ENCODE data around the gene DPM1. TPM values are rescaled to one million over a fixed set of nuclear protein-coding genes. Genes with fewer than 3 reads are reported as not detected.

DPM1 gene
- total and polyA plus RNA-seq, 2 donors, result 69.5 to 80.9 TPM

DNA sequence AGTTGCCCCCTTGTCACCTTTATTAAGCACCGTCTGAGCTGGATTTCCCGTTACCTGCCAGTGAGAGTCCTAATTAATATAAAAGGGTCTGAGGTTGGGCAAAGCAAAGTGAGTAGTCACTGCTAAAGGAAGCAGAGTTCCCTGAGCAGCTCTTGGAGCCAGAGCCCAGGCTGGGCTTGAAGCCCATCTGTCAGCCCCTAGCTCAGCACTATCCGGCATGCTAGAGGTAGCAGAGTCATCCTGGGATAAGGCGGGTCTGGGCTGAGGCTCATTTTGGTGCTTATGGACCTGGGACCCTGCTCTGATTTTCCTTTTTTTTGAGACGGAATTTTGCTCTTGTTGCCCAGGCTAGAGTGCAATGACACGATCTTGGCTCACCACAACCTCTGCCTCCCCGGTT is 73.3 kb downstream of the DPM1 start:
- no peak overlapping the region for H3K4me3 ChIP-seq (ENCODE audit: low read length in 2 of 2)
- no peaks in the 10 kb centered on the region for H3K27me3 ChIP-seq (ENCODE audit: control insufficient read depth in 2 of 2, insufficient read depth in 1 of 2, low read length in 1 of 2)
- H3K36me3 ChIP-seq (ENCODE audit: control insufficient read depth in 2 of 2, insufficient read depth in 2 of 2, low read length in 1 of 2), result peaks cover 22 to 25% of the 10 kb centered on the region in 2 donors
- DNase-seq (ENCODE audit: low read depth in 6 of 9, low spot score in 9 of 9), result no peak
- H3K27ac ChIP-seq (ENCODE audit: low read depth in 1 of 2, low read length in 1 of 2), result no peak overlapping the region
- 93% methylated on average over 7 of the region's 7 CpGs for WGBS
- H3K9me3 ChIP-seq (ENCODE audit: control insufficient read depth in 2 of 2, insufficient read depth in 1 of 2, low read length in 1 of 2), result no peaks in the 10 kb centered on the region
- peaks cover 0 to 4% of the 10 kb centered on the region in 2 donors for H3K4me1 ChIP-seq (ENCODE audit: control insufficient read depth in 2 of 2, insufficient read depth in 2 of 2, low read length in 2 of 2)

Other genes with a start within 250 kb of the DPM1 start
- gene PARD6B, start 227.0 kb downstream of the DPM1 start, total RNA-seq, result 3.1 TPM
- gene PARD6B, start 227.0 kb downstream of the DPM1 start, polyA plus RNA-seq, result 3.7 TPM
- gene BCAS4, start 163.5 kb downstream of the DPM1 start, total RNA-seq, result 17.5 TPM
- gene BCAS4, start 163.5 kb downstream of the DPM1 start, polyA plus RNA-seq, result 14.5 TPM
- 22.8 TPM for gene ADNP, start 27.1 kb downstream of the DPM1 start, total RNA-seq
- gene ADNP, start 27.1 kb downstream of the DPM1 start, polyA plus RNA-seq, result 55.6 TPM
- gene MOCS3, start 286 bp upstream of the DPM1 start, total RNA-seq, result 3.4 TPM
- 3.7 TPM for gene MOCS3, start 286 bp upstream of the DPM1 start, polyA plus RNA-seq
- 0.28 TPM for gene KCNG1, start 64.6 kb upstream of the DPM1 start, total RNA-seq
- 0.71 TPM for gene KCNG1, start 64.6 kb upstream of the DPM1 start, polyA plus RNA-seq

All from thymus (tissue), 11 donors.